HepG2 (cell line): Measurements from ENCODE around the gene CAMSAP1. TPM values are rescaled to one million over a fixed set of nuclear protein-coding genes. Genes with fewer than 3 reads are reported as not detected.

Experiments
- ARID4A ChIP-seq: sonication (generic); formaldehyde crosslinking; IDR thresholded peaks from 2 replicates; pipeline ENCODE4 v1.5.0; 2020; ENCODE audit warnings: mild to moderate bottlenecking, missing genetic modification reagents, borderline replicate concordance
- BRF2 ChIP-seq: sonication (generic); formaldehyde crosslinking; IDR thresholded peaks from 2 replicates; pipeline ENCODE4 v1.8.1; 2022; ENCODE audit warnings: mild to moderate bottlenecking, missing genetic modification reagents
- CEBPB ChIP-seq: IDR thresholded peaks from 2 replicates; pipeline ENCODE4 v1.6.1; 2011; ENCODE audit warnings: low read depth, low read length, improper control_type of control experiment, borderline replicate concordance
- E2F1 ChIP-seq: sonication (generic); formaldehyde crosslinking; IDR thresholded peaks from 2 replicates; pipeline ENCODE4 v1.5.0; 2020; ENCODE audit warnings: missing genetic modification reagents
- FOXK2 ChIP-seq: fragments of 450-650 bp; IDR thresholded peaks from 2 replicates; pipeline ENCODE4 v1.6.1; 2016
- FOXP4 ChIP-seq: sonication (generic); formaldehyde crosslinking; IDR thresholded peaks from 2 replicates; pipeline ENCODE4 v1.4.0; 2020; ENCODE audit warnings: missing genetic modification reagents
- HDAC1 ChIP-seq: sonication (generic); formaldehyde crosslinking; IDR thresholded peaks from 2 replicates; pipeline ENCODE4 v1.5.1; 2020; ENCODE audit warnings: mild to moderate bottlenecking, missing genetic modification reagents
- HOXD1 ChIP-seq: sonication (generic); formaldehyde crosslinking; IDR thresholded peaks from 2 replicates; pipeline ENCODE4 v1.5.0; 2020; ENCODE audit warnings: missing genetic modification reagents
- MXI1 ChIP-seq: IDR thresholded peaks from 3 replicates; pipeline ENCODE4 v1.6.1; 2012; ENCODE audit warnings: low read depth, low read length, inconsistent platforms, borderline replicate concordance
- NFIB ChIP-seq: sonication (generic); formaldehyde crosslinking; IDR thresholded peaks from 2 replicates; pipeline ENCODE4 v1.9.0; 2021; ENCODE audit warnings: missing genetic modification reagents, mild to moderate bottlenecking, borderline replicate concordance
- NR2C2 ChIP-seq: sonication (generic); formaldehyde crosslinking; IDR thresholded peaks from 2 replicates; pipeline ENCODE4 v1.4.0; 2020; ENCODE audit warnings: missing genetic modification reagents, mild to moderate bottlenecking, moderate library complexity, borderline replicate concordance
- PHF20 ChIP-seq: sonication (generic); formaldehyde crosslinking; IDR thresholded peaks from 2 replicates; pipeline ENCODE4 v1.5.0; 2020; ENCODE audit warnings: mild to moderate bottlenecking, missing genetic modification reagents
- RXRB ChIP-seq: IDR thresholded peaks from 2 replicates; pipeline ENCODE4 v1.6.1; 2016; ENCODE audit warnings: borderline replicate concordance, missing genetic modification reagents, missing compliant biosample characterization
- THAP11 ChIP-seq: IDR thresholded peaks from 2 replicates; pipeline ENCODE4 v1.6.1; 2016; ENCODE audit warnings: missing biosample characterization, missing genetic modification reagents
- ZNF276 ChIP-seq: sonication (generic); formaldehyde crosslinking; IDR thresholded peaks from 2 replicates; pipeline ENCODE4 v1.4.0; 2020; ENCODE audit warnings: mild to moderate bottlenecking, low read depth, missing genetic modification reagents
- ZNF629 ChIP-seq: sonication (generic); formaldehyde crosslinking; conservative IDR thresholded peaks from 2 replicates; pipeline ENCODE4 v1.5.0; 2020; ENCODE audit warnings: missing genetic modification reagents
- ZNF749 ChIP-seq: sonication (generic); formaldehyde crosslinking; IDR thresholded peaks from 2 replicates; pipeline ENCODE4 v1.8.0; 2022; ENCODE audit warnings: mild to moderate bottlenecking, missing genetic modification reagents, moderate library complexity, borderline replicate concordance
- ZZZ3 ChIP-seq: sonication (generic); formaldehyde crosslinking; IDR thresholded peaks from 2 replicates; pipeline ENCODE4 v1.4.0; 2020; ENCODE audit warnings: missing genetic modification reagents, mild to moderate bottlenecking, borderline replicate concordance
- polyA plus RNA-seq, 8 experiments: library from polyadenylated mRNA; depleted of rRNA in 3 of 8; stranded (reverse) in 7 of 8; unstranded in 1 of 8; fragments of >200 nt; fragmentation: Illumina TruSeq in 4 of 8; extraction: Trizol in 4 of 8; gene quantifications; 2 replicates each; pipeline versions ENCODE4 v1.2.1 to v1.2.3, GENCODE V29; 2011 to 2016; ENCODE audit warnings: low read depth in 4 of 8, missing spikeins in 1 of 8, mixed read lengths in 1 of 8; ENCODE audit not compliant: insufficient read depth in 1 of 8
- total RNA-seq, 5 experiments: library from RNA; depleted of rRNA; stranded (reverse); fragments of >200 nt; fragmentation: Illumina TruSeq; extraction: Trizol; gene quantifications; 2 replicates each; pipeline ENCODE4 v1.2.3, GENCODE V29; 2016; ENCODE audit warnings: low read depth in 1 of 5

Gene CAMSAP1
- total and polyA plus RNA-seq, 2 of the 13 experiments (the other 11 are each of a cell fraction or from before 2014, with no cell fraction given), result 3.8 to 12.4 TPM

- peak; percentile 67 for TF ChIP-seq ARID4A (CRISPR knock-in tag)
- TF ChIP-seq FOXP4 (CRISPR knock-in tag), result 0 out of 2 replicates have a peak, but pooled peaks have one; percentile 23
- TF ChIP-seq BRF2 (CRISPR knock-in tag), result no peak
- peak; percentile 22; the same call in 1 of the 2 replicates for TF ChIP-seq CEBPB
- TF ChIP-seq HOXD1 (CRISPR knock-in tag), result no peak
- no peak for TF ChIP-seq RXRB (CRISPR knock-in tag)
- TF ChIP-seq ZNF629 (CRISPR knock-in tag), result no peak
- TF ChIP-seq MXI1, result peak; percentile 80; the same call in 2 of the 3 replicates
- no peak for TF ChIP-seq NFIB
- no peak for TF ChIP-seq ZZZ3 (CRISPR knock-in tag)
- TF ChIP-seq THAP11 (CRISPR knock-in tag), result 0 out of 2 replicates have a peak, but pooled peaks have one; percentile 30
- no peak for TF ChIP-seq E2F1 (CRISPR knock-in tag)
- peak; percentile 82 for TF ChIP-seq FOXK2
- no peak for TF ChIP-seq ZNF749 (CRISPR knock-in tag)
- no peak for TF ChIP-seq PHF20 (CRISPR knock-in tag)
- TF ChIP-seq HDAC1 (CRISPR knock-in tag), result peak; percentile 59; the same call in 1 of the 2 replicates
- no peak for TF ChIP-seq ZNF276 (CRISPR knock-in tag)
- no peak for TF ChIP-seq NR2C2 (CRISPR knock-in tag)
These were observed 44.7 kb upstream of the CAMSAP1 start (continued) for GRCh38 chr9:135951889-135952663.
